ENCODE measurements around the gene MAN1A1. TPM values are rescaled to one million over a fixed set of nuclear protein-coding genes. Genes with fewer than 3 reads are reported as not detected.

Gene MAN1A1
- total and polyA plus RNA-seq, 2 of the 4 experiments (the other 2 are of a cell fraction): 5.9 to 6.4 TPM

DNA sequence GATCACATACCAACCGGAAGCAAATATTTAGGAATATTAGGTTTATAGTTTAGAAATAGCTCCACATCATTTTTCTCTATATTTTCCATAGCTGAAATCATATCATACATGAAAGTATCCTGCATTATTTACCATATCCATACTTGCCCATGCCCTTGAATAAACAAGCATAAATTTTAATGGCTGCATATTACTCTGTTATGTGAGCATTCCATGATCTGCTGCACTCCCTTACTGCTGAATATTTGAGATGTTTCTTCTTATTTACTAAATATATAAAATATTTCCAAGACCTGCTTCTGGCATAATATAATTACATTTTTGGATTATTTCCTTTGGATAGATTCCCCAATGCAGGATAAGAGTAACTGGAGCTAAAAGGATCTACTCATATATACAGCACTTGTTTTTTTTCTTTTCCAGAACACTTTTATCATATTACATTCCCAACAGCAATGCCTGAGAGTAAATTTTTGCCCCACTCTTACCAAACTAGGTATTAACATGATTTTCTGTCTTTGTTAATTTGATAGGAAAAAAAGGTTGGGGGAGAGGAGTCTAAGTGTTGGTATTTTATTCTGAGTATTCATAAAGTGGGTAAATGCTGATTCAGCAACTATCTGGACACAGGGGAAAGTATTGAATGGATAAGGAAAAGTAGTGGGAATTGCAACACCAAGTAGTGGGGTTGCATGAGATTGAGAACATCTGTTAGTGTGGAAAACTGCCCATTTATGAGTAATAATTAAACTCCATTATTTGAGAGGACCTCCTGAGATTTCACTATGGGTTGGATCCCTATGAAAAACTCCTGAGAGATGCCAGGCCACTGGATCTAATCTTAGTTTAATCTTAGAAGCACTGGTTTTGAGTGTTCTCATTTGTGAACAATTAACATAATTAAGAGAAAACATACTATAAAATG is 76.0 kb downstream of the MAN1A1 start (continued):
- TF ChIP-seq MAZ (IDR thresholded peaks at IDR 0.05; ENCODE audit: borderline replicate concordance, low read depth, low read length): no peak

DNA sequence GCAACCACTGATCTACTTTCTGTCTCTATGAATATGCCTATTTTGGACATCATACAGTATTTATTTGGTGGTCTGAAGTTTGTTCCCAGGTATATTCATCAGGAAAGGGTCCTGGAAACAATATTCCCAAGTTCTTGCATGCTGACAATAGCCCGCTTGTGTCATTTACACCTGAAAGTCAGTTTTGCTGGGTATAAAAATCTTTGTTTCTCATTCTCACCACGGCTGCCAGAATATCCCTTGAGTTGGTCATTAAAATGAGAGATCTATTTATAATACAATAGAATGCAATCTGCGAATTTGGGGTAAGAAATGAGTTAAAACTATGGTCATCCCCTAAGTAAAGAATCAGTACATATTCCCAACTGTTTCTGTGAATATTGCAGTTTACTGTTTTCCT is 79.0 kb downstream of the MAN1A1 start:
- dilution Hi-C loops (cut with HindIII; ENCODE audit: low sequenced_read_pairs, unreplicated experiment) (no loop called here), intact Hi-C loops (cut with micrococcal nuclease) (no loop called here), in situ Hi-C loops (cut with MboI; ENCODE audit: low sequenced_read_pairs) (no loop called here)
- Histone ChIP-seq H3K9ac (ENCODE audit: low read depth, low read length) (no peak overlapping the region), H4K91ac (ENCODE audit: insufficient read depth, low read depth, low read length) (no peak overlapping the region), H3K23ac (ENCODE audit: low read depth, low read length) (no peak overlapping the region), H3K18ac (ENCODE audit: low read depth, low read length) (no peak overlapping the region), H2AK9ac (replicated peaks; ENCODE audit: low read depth, low read length, poor library complexity) (no peak overlapping the region), H4K5ac (ENCODE audit: low read depth, low read length) (no peak overlapping the region), H3K79me1 (ENCODE audit: low read depth in 1 of 2, low read length in 2 of 2) (no peaks in the 10 kb centered on the region), H2BK120ac (ENCODE audit: low read depth, low read length) (no peak overlapping the region), H2AK5ac (ENCODE audit: low read depth, low read length) (no peak overlapping the region), H3K27ac (ENCODE audit: insufficient read depth, low read length) (no peak overlapping the region), H3K56ac (ENCODE audit: extremely low read depth, insufficient read depth, low read length) (no peak overlapping the region), H3K4me2 (ENCODE audit: low read depth, low read length) (no peak overlapping the region), H2BK20ac (ENCODE audit: low read depth, low read length) (no peak overlapping the region), H2BK15ac (ENCODE audit: low read depth, low read length) (no peak overlapping the region), H3K9me1 (ENCODE audit: insufficient read depth, low read length) (no peaks in the 10 kb centered on the region), H2AFZ (replicated peaks; ENCODE audit: low read length, poor library complexity) (no peak overlapping the region), H3K4me3 (ENCODE audit: insufficient read depth, low read depth, low read length) (no peak overlapping the region), H4K8ac (ENCODE audit: low read depth in 2 of 2, low read length in 2 of 2) (no peak overlapping the region), H3K9me3 (ENCODE audit: control insufficient read depth, insufficient read depth, low read length) (peaks cover 4% of the 10 kb centered on the region; the same call in 1 of the 2 replicates), H3K4ac (ENCODE audit: low read depth, low read length) (no peak overlapping the region), H3K14ac (replicated peaks; ENCODE audit: low read depth, low read length) (no peak overlapping the region), H2BK5ac (ENCODE audit: low read depth, low read length, poor library complexity, severe bottlenecking) (no peak overlapping the region), H3K36me3 (ENCODE audit: control insufficient read depth, insufficient read depth, low read length) (0 out of 2 replicates have a peak, but pooled peaks cover 1% of the 10 kb centered on the region), H3K4me1 (ENCODE audit: control insufficient read depth, insufficient read depth, low read length) (no peaks in the 10 kb centered on the region), H4K20me1 (ENCODE audit: insufficient read depth, low read length) (no peaks in the 10 kb centered on the region), H3K27me3 (ENCODE audit: control insufficient read depth, insufficient read depth, low read length) (no peaks in the 10 kb centered on the region)
- POLR2A ChIA-PET (ENCODE audit: unreplicated experiment): no interaction called here
- DNase-seq (no peak), ATAC-seq (ENCODE audit: low read depth) (no peak)
- TF ChIP-seq NFE2L2 (IDR thresholded peaks at IDR 0.05; ENCODE audit: low read depth, low read length) (no peak), MXI1 (IDR thresholded peaks at IDR 0.05; ENCODE audit: borderline replicate concordance, low read depth, low read length) (no peak), FOS (IDR thresholded peaks at IDR 0.05; ENCODE audit: low read depth, low read length) (no peak), CEBPB (IDR thresholded peaks at IDR 0.05; ENCODE audit: low read depth, low read length) (no peak), ELK1 (IDR thresholded peaks at IDR 0.05; ENCODE audit: borderline replicate concordance, low read depth, low read length) (no peak), RCOR1 (IDR thresholded peaks at IDR 0.05; ENCODE audit: insufficient replicate concordance, low read length) (no peak), MAFK (IDR thresholded peaks at IDR 0.05; ENCODE audit: low read depth, low read length) (no peak), RFX5 (IDR thresholded peaks at IDR 0.05; ENCODE audit: low read depth, low read length) (no peak), POLR2A (IDR thresholded peaks at IDR 0.05; ENCODE audit: low read depth, low read length) (no peak), SMC3 (IDR thresholded peaks at IDR 0.05; ENCODE audit: low read depth, low read length) (no peak), RAD21 (IDR thresholded peaks at IDR 0.05; ENCODE audit: low read length) (no peak), BHLHE40 (IDR thresholded peaks at IDR 0.05; ENCODE audit: low read depth, low read length) (no peak)
- TF ChIP-seq, protein P1, sequence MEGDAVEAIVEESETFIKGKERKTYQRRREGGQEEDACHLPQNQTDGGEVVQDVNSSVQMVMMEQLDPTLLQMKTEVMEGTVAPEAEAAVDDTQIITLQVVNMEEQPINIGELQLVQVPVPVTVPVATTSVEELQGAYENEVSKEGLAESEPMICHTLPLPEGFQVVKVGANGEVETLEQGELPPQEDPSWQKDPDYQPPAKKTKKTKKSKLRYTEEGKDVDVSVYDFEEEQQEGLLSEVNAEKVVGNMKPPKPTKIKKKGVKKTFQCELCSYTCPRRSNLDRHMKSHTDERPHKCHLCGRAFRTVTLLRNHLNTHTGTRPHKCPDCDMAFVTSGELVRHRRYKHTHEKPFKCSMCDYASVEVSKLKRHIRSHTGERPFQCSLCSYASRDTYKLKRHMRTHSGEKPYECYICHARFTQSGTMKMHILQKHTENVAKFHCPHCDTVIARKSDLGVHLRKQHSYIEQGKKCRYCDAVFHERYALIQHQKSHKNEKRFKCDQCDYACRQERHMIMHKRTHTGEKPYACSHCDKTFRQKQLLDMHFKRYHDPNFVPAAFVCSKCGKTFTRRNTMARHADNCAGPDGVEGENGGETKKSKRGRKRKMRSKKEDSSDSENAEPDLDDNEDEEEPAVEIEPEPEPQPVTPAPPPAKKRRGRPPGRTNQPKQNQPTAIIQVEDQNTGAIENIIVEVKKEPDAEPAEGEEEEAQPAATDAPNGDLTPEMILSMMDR (conservative IDR thresholded peaks at IDR 0.05; ENCODE audit: low read depth, low read length): no peak
- no TSS peak for BruUV-seq (replicated peaks)
- CTCF ChIA-PET: no interaction called here
- no CpG with 5 or more reads among the region's 3 CpGs for WGBS, 2 experiments (ENCODE audit: extremely low coverage in 2 of 2, insufficient read length in 1 of 2)
